ENCODE results near the gene TNRC6B. TPM values are rescaled to one million over a fixed set of nuclear protein-coding genes. Genes with fewer than 3 reads are reported as not detected.

The TNRC6B gene
- total RNA-seq, 1 donor from 2014 or later = 51.2 TPM

- Mint-ChIP-seq H3K27me3 (ENCODE audit: low read depth, unreplicated experiment) (no peaks in the 10 kb centered on the region), H3K4me1 (ENCODE audit: low read depth, unreplicated experiment) (peaks cover 21% of the 10 kb centered on the region), H3K9me3 (ENCODE audit: unreplicated experiment) (no peaks in the 10 kb centered on the region), H3K4me3 (ENCODE audit: unreplicated experiment) (no peak overlapping the region), H3K27ac (ENCODE audit: unreplicated experiment) (no peak overlapping the region), H3K36me3 (ENCODE audit: low read depth, unreplicated experiment) (peaks cover 17% of the 10 kb centered on the region)
- no peak for DNase-seq (ENCODE audit: low read depth)
- Histone ChIP-seq H3K4me2 (ENCODE audit: low read length) (no peak overlapping the region), H3K27ac (ENCODE audit: low read depth, low read length) (no peak overlapping the region), H3K4me1 (ENCODE audit: insufficient read depth, low read length) (peaks cover 5% of the 10 kb centered on the region), H3K9ac (ENCODE audit: low read length) (no peak overlapping the region), H3K36me3 (ENCODE audit: insufficient read depth, low read length) (peaks cover 21% of the 10 kb centered on the region), H2AFZ (ENCODE audit: low read depth, low read length) (no peak overlapping the region), H4K20me1 (ENCODE audit: insufficient read depth, low read length) (peaks cover 8% of the 10 kb centered on the region), H3K9me3 (ENCODE audit: insufficient read depth, low read depth, low read length) (no peaks in the 10 kb centered on the region), H3K27me3 (ENCODE audit: insufficient read depth, low read length) (no peaks in the 10 kb centered on the region), H3K79me2 (ENCODE audit: insufficient read depth, low read length) (no peaks in the 10 kb centered on the region), H3K4me3 (ENCODE audit: insufficient read depth, low read depth, low read length) (no peak overlapping the region)
- TF ChIP-seq, protein P1, sequence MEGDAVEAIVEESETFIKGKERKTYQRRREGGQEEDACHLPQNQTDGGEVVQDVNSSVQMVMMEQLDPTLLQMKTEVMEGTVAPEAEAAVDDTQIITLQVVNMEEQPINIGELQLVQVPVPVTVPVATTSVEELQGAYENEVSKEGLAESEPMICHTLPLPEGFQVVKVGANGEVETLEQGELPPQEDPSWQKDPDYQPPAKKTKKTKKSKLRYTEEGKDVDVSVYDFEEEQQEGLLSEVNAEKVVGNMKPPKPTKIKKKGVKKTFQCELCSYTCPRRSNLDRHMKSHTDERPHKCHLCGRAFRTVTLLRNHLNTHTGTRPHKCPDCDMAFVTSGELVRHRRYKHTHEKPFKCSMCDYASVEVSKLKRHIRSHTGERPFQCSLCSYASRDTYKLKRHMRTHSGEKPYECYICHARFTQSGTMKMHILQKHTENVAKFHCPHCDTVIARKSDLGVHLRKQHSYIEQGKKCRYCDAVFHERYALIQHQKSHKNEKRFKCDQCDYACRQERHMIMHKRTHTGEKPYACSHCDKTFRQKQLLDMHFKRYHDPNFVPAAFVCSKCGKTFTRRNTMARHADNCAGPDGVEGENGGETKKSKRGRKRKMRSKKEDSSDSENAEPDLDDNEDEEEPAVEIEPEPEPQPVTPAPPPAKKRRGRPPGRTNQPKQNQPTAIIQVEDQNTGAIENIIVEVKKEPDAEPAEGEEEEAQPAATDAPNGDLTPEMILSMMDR (IDR thresholded peaks at IDR 0.05; ENCODE audit: insufficient read depth, low read depth, low read length) = no peak
- TF ChIP-seq EZH2 (IDR thresholded peaks at IDR 0.05; ENCODE audit: insufficient read depth, low read length) = no peak
- FAIRE-seq = no peak
Observed at GRCh38 chr22:40285513-40285912, 107.8 kb downstream of the TNRC6B start.

GRCh38 chr22:40289991-40290459 lies 112.3 kb downstream of the TNRC6B start:
- Histone ChIP-seq H3K4me3 (ENCODE audit: insufficient read depth, low read depth, low read length) (no peak overlapping the region), H2AFZ (ENCODE audit: low read depth, low read length) (no peak overlapping the region), H3K79me2 (ENCODE audit: insufficient read depth, low read length) (no peaks in the 10 kb centered on the region), H4K20me1 (ENCODE audit: insufficient read depth, low read length) (peaks cover 6% of the 10 kb centered on the region), H3K27ac (ENCODE audit: low read depth, low read length) (no peak overlapping the region), H3K27me3 (ENCODE audit: insufficient read depth, low read length) (no peaks in the 10 kb centered on the region), H3K9me3 (ENCODE audit: insufficient read depth, low read depth, low read length) (no peaks in the 10 kb centered on the region), H3K4me2 (ENCODE audit: low read length) (no peak overlapping the region), H3K36me3 (ENCODE audit: insufficient read depth, low read length) (peaks cover 29% of the 10 kb centered on the region), H3K4me1 (ENCODE audit: insufficient read depth, low read length) (peaks cover 5% of the 10 kb centered on the region), H3K9ac (ENCODE audit: low read length) (no peak overlapping the region)
- Mint-ChIP-seq H3K4me3 (ENCODE audit: unreplicated experiment) (no peak overlapping the region), H3K27ac (ENCODE audit: unreplicated experiment) (peak overlapping the region; percentile 62), H3K36me3 (ENCODE audit: low read depth, unreplicated experiment) (peaks cover 22% of the 10 kb centered on the region), H3K9me3 (ENCODE audit: unreplicated experiment) (no peaks in the 10 kb centered on the region), H3K27me3 (ENCODE audit: low read depth, unreplicated experiment) (no peaks in the 10 kb centered on the region), H3K4me1 (ENCODE audit: low read depth, unreplicated experiment) (peaks cover 28% of the 10 kb centered on the region)
- TF ChIP-seq EZH2 (IDR thresholded peaks at IDR 0.05; ENCODE audit: insufficient read depth, low read length) = no peak
- TF ChIP-seq, protein P1 (IDR thresholded peaks at IDR 0.05; ENCODE audit: insufficient read depth, low read depth, low read length) = no peak
- DNase-seq (ENCODE audit: low read depth) = peak; percentile 6
- no peak for FAIRE-seq

DNA sequence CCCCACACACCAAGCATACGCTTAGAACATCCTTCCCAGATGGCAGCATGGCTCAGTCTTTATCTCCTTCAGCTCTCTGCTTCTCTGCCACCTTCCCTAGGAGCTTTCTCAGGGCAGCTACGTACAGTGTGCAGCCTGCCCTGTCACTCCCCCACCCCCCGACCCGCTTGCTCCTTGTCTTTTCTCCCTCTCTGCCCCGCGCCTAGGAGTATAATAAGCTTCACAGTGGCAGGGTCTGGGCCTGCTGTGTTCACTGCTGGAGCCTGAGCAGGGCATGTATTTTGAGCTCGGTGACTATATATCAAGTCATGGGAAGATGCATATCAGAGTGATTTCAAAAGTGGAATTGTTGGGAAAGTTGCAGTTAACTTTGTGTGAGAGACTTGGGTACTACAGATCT lies 112.8 kb downstream of the TNRC6B start:
- H3K36me3 ChIP-seq (ENCODE audit: insufficient read depth, low read length) = peaks cover 27% of the 10 kb centered on the region
- Mint-ChIP-seq H3K36me3 (ENCODE audit: low read depth, unreplicated experiment) (peaks cover 23% of the 10 kb centered on the region), H3K4me3 (ENCODE audit: unreplicated experiment) (no peak overlapping the region), H3K4me1 (ENCODE audit: low read depth, unreplicated experiment) (peaks cover 28% of the 10 kb centered on the region), H3K9me3 (ENCODE audit: unreplicated experiment) (no peaks in the 10 kb centered on the region), H3K27me3 (ENCODE audit: low read depth, unreplicated experiment) (no peaks in the 10 kb centered on the region), H3K27ac (ENCODE audit: unreplicated experiment) (peak overlapping the region; percentile 27)
- H3K4me2 ChIP-seq (ENCODE audit: low read length) = no peak overlapping the region
- H3K79me2 ChIP-seq (ENCODE audit: insufficient read depth, low read length) = no peaks in the 10 kb centered on the region
- DNase-seq (ENCODE audit: low read depth) (no peak), FAIRE-seq (no peak)
- peaks cover 5% of the 10 kb centered on the region for H3K4me1 ChIP-seq (ENCODE audit: insufficient read depth, low read length)
- H3K9me3 ChIP-seq (ENCODE audit: insufficient read depth, low read depth, low read length) = no peaks in the 10 kb centered on the region
- H4K20me1 ChIP-seq (ENCODE audit: insufficient read depth, low read length) = peaks cover 6% of the 10 kb centered on the region
- no peak overlapping the region for H3K4me3 ChIP-seq (ENCODE audit: insufficient read depth, low read depth, low read length)
- TF ChIP-seq EZH2 (IDR thresholded peaks at IDR 0.05; ENCODE audit: insufficient read depth, low read length) = no peak
- TF ChIP-seq, protein P1 (IDR thresholded peaks at IDR 0.05; ENCODE audit: insufficient read depth, low read depth, low read length) = no peak
- no peak overlapping the region for H3K9ac ChIP-seq (ENCODE audit: low read length)
- no peaks in the 10 kb centered on the region for H3K27me3 ChIP-seq (ENCODE audit: insufficient read depth, low read length)
- no peak overlapping the region for H3K27ac ChIP-seq (ENCODE audit: low read depth, low read length)
- H2AFZ ChIP-seq (ENCODE audit: low read depth, low read length) = no peak overlapping the region

Measured in astrocyte (in vitro differentiated cells and primary cell).